PFSK-1 (cell line): ENCODE data around the gene TMEM184B.

Experiments used
- FOXP2 ChIP-seq: optimal IDR thresholded peaks from 2 replicates; pipeline ENCODE3; 2011; ENCODE audit warnings: borderline replicate concordance, control low read depth, inconsistent platforms; ENCODE audit not compliant: insufficient read depth; ENCODE audit errors: extremely low read length, extremely low read depth
- POLR2AphosphoS5 ChIP-seq: IDR thresholded peaks from 2 replicates; pipeline ENCODE4 v1.6.1; 2012; ENCODE audit warnings: low read depth, mild to moderate bottlenecking, control low read depth, low read length, moderate library complexity
- SIN3A ChIP-seq: IDR thresholded peaks from 2 replicates; pipeline ENCODE4 v1.6.1; 2012; ENCODE audit warnings: mild to moderate bottlenecking, low read length, moderate library complexity, borderline replicate concordance; ENCODE audit not compliant: insufficient read depth
- TAF1 ChIP-seq: IDR thresholded peaks from 2 replicates; pipeline ENCODE4 v1.6.1; 2012; ENCODE audit warnings: low read length, control low read depth, borderline replicate concordance; ENCODE audit not compliant: insufficient read depth
- TF ChIP-seq, protein P1 (sequence below), 2 experiments: IDR thresholded peaks; 2 replicates each; pipeline versions ENCODE4 v1.6.1 to v1.8.0; 2011 to 2012; ENCODE audit warnings: low read depth in 2 of 2, low read length in 2 of 2, control low read depth in 1 of 2, inconsistent platforms in 1 of 2, mild to moderate bottlenecking in 1 of 2, moderate library complexity in 1 of 2; ENCODE audit not compliant: insufficient read depth in 1 of 2

The TMEM184B gene

DNA sequence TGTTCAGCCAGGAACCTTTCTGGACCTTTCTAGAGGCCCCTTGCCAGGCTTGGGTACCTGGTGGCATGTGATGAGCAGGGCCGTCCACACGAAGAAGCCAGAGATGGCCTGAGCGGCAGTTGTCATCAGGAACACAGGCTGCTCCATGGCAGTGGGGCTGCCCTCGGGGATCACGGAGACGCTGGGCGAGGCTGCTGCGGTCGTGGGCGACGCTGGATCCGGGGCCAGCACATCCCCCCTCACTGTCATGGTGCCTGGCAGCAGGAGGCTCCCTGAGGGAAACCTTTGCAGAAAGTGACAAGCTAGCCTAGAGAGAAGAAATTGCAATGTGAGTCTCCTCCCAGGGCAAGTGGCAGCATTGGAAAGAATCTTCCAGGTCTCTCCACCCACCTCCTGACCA, 25.1 kb downstream of the TMEM184B start:
- TF ChIP-seq TAF1 = no peak
- no peak for TF ChIP-seq SIN3A
- no peak for TF ChIP-seq POLR2AphosphoS5
- TF ChIP-seq, protein P1, sequence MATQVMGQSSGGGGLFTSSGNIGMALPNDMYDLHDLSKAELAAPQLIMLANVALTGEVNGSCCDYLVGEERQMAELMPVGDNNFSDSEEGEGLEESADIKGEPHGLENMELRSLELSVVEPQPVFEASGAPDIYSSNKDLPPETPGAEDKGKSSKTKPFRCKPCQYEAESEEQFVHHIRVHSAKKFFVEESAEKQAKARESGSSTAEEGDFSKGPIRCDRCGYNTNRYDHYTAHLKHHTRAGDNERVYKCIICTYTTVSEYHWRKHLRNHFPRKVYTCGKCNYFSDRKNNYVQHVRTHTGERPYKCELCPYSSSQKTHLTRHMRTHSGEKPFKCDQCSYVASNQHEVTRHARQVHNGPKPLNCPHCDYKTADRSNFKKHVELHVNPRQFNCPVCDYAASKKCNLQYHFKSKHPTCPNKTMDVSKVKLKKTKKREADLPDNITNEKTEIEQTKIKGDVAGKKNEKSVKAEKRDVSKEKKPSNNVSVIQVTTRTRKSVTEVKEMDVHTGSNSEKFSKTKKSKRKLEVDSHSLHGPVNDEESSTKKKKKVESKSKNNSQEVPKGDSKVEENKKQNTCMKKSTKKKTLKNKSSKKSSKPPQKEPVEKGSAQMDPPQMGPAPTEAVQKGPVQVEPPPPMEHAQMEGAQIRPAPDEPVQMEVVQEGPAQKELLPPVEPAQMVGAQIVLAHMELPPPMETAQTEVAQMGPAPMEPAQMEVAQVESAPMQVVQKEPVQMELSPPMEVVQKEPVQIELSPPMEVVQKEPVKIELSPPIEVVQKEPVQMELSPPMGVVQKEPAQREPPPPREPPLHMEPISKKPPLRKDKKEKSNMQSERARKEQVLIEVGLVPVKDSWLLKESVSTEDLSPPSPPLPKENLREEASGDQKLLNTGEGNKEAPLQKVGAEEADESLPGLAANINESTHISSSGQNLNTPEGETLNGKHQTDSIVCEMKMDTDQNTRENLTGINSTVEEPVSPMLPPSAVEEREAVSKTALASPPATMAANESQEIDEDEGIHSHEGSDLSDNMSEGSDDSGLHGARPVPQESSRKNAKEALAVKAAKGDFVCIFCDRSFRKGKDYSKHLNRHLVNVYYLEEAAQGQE (IDR thresholded peaks at IDR 0.05; ENCODE audit: insufficient read depth in 1 of 2, low read depth in 2 of 2, low read length in 2 of 2) = no peak
- TF ChIP-seq FOXP2 = no peak

DNA sequence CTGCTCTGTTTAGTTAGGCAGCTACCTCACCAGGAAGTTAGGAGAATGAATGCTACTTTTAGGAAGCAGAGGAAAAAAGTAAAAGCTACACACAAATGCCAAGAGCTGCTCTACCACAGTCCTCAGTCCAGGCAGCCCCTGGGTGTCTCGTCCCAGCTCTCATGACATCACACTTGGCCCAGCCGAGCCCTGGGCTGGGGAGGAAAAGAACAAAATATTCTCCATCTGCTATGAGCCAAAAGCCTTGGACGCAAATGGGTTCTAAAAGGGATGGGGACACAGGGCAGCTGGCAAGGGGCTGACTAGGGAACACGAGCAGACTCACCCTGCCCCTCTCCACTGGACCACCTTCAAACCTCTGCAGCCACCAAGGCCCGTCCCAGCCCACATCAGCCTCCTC, 26.1 kb downstream of the TMEM184B start:
- TF ChIP-seq FOXP2 = no peak

DNA sequence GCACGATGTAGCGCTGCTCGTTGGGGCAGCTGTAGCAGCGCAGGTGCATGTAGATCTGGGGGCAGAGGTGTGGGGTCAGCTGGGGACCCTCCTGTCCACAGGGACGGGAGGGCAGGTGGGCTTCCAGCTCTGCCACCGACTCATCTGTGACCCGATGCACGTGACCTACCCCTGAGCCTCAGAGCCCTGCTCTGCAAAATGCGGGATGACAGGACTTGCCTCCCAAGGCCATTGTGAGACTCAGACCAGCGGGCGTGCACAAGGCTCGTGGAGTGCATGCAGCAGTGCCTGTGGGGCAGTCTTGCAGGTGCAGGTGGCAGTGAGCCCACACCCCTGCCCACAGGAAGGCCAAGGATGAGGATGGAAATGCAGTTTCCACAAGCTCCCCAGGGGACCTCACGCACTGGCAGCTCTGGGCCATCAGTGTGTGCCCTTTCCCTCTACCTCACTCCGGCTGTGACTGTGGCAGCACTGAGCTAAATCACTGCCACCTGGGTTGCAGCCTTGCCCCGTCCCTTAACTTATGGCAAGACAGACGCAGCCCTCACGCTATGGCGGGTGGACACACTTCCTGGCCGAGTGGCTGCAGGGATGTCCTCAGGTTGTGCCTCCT, 26.7 kb downstream of the TMEM184B start:
- TF ChIP-seq POLR2AphosphoS5 (no peak), SIN3A (no peak), FOXP2 (no peak), TAF1 (no peak)
- TF ChIP-seq, protein P1 (IDR thresholded peaks at IDR 0.05; ENCODE audit: insufficient read depth in 1 of 2, low read depth in 2 of 2, low read length in 2 of 2) = no peak

DNA sequence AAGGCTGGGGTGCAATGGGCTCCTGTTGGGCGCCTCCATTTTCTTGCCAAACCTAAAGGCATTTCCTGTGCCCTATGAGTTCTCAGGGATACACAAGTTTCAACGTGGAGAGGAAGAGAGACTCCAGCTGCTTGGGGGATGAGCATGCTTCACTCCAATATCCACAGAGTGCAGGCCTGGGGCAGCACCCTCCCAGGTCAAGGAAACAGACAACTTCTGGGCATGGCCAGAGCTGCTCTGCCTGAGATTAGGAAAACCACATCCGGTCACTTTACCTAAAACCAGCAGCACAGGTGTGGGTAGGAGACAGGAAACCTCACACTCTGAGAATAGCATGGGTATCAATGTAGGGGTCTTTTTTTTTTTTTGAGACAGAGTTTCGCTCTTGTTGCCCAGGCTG, 28.7 kb downstream of the TMEM184B start:
- no peak for TF ChIP-seq FOXP2
- no peak for TF ChIP-seq SIN3A
- TF ChIP-seq, protein P1 (IDR thresholded peaks at IDR 0.05; ENCODE audit: insufficient read depth in 1 of 2, low read depth in 2 of 2, low read length in 2 of 2) = no peak
- no peak for TF ChIP-seq POLR2AphosphoS5
- TF ChIP-seq TAF1 = no peak

DNA sequence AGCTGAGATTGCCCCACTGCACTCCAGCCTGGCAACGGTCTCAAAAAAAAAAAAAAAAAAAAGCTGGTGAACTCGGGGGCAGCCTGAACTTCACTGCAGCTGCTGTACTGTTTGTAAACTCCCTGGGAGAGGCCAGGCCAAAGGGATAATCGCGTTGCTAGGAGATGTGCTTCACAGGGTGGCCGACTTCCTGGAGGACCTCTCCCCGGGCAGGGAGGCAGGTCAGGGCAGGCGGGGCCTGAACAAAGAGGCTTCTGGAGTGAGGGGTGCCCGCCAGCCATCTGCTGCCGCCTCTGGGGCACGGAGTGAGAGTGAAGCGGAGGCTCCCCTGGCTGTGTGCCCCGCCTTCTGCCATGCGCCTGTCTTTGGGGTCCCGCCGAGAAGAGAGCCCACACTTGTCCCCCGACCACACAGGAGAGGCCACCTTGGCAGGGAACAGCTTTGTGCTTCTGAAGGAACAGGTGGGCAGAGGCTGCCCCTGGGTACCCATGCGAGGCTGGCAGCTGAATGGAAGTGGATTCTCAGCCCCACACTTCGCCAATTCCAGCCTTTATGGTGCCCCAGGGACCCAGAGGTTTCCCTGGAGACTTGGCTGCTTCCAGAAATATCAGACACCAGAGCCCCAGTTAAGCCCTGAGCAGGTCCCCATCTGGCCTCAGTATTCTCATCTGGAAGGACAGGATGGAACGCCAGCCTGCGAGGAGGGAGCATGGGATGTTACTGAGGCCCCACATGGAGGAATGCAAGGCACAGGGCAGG, 29.6 kb downstream of the TMEM184B start:
- no peak for TF ChIP-seq TAF1
- TF ChIP-seq, protein P1 (IDR thresholded peaks at IDR 0.05; ENCODE audit: insufficient read depth in 1 of 2, low read depth in 2 of 2, low read length in 2 of 2) = no peak
- TF ChIP-seq POLR2AphosphoS5 = no peak
- TF ChIP-seq FOXP2 = peak; percentile 30
- no peak for TF ChIP-seq SIN3A
